Germinal center (tissue), 1 donor: ENCODE results near the gene ATP4A.

Source experiments
- DNase-seq: peaks from one replicate; pipeline ENCODE4 v3.0.0; 2012; ENCODE audit warnings: mixed read lengths, low spot score

ATP4A gene

GRCh38 chr19:35549174-35549788, 14.2 kb downstream of the ATP4A start:
- DNase-seq, result peak; percentile 80

- no peak for DNase-seq
Measured at GRCh38 chr19:35546532-35546931, 16.9 kb downstream of the ATP4A start.

GRCh38 chr19:35545855-35546381, 17.5 kb downstream of the ATP4A start:
- DNase-seq, result peak; percentile 57

GRCh38 chr19:35545001-35545854, 18.2 kb downstream of the ATP4A start, which contains the start of gene TMEM147:
Gene TMEM147, plus strand, starts transcription at chr19:35545626. Its CDS starts 114 bp downstream, at chr19:35545740.
- DNase-seq, result peak; percentile 92

- DNase-seq, result no peak
Measured at GRCh38 chr19:35544110-35544802, 19.2 kb downstream of the ATP4A start.

GRCh38 chr19:35543280-35544109, 20.0 kb downstream of the ATP4A start:
- DNase-seq, result no peak

- DNase-seq, result no peak
Measured at GRCh38 chr19:35542209-35542608, 21.2 kb downstream of the ATP4A start.

- DNase-seq, result peak; percentile 41
Measured at GRCh38 chr19:35540356-35540927, 23.0 kb downstream of the ATP4A start.

GRCh38 chr19:35539850-35540249, 23.6 kb downstream of the ATP4A start:
- DNase-seq, result no peak

GRCh38 chr19:35539314-35539713, 24.1 kb downstream of the ATP4A start:
- no peak for DNase-seq

GRCh38 chr19:35534803-35535480, 28.5 kb downstream of the ATP4A start:
- no peak for DNase-seq

- peak; percentile 29 for DNase-seq
Measured at GRCh38 chr19:35533822-35534392, 29.6 kb downstream of the ATP4A start.

GRCh38 chr19:35533201-35533821, 30.1 kb downstream of the ATP4A start, which contains the start of gene GAPDHS:
Gene GAPDHS, plus strand, starts transcription at chr19:35533456. Its CDS starts 72 bp downstream, at chr19:35533528.
- no peak for DNase-seq

- DNase-seq, result no peak
Measured at GRCh38 chr19:35531291-35531690, 32.2 kb downstream of the ATP4A start.

GRCh38 chr19:35529241-35530218, 33.9 kb downstream of the ATP4A start:
- no peak for DNase-seq

GRCh38 chr19:35528218-35529038, 35.0 kb downstream of the ATP4A start, which contains the start of gene SBSN:
Gene SBSN, minus strand, starts transcription at chr19:35528311. Its CDS starts 30 bp downstream, at chr19:35528281.
- DNase-seq, result no peak

GRCh38 chr19:35525873-35526272, 37.6 kb downstream of the ATP4A start:
- DNase-seq, result no peak
